Ishikawa (cell line): ENCODE measurements around the gene IP6K1.

Source experiments
- CEBPB ChIP-seq: IDR thresholded peaks from 2 replicates; pipeline ENCODE4 v1.6.1; 2012
- CREB1 ChIP-seq: IDR thresholded peaks from 2 replicates; pipeline ENCODE4 v1.6.1; 2012; ENCODE audit warnings: low read depth
- EGR1 ChIP-seq: IDR thresholded peaks from 2 replicates; pipeline ENCODE4 v1.6.1; 2012
- EP300 ChIP-seq: IDR thresholded peaks from 2 replicates; pipeline ENCODE4 v1.6.1; 2012; ENCODE audit warnings: borderline replicate concordance
- FOXM1 ChIP-seq: IDR thresholded peaks from 2 replicates; pipeline ENCODE4 v1.6.1; 2012; ENCODE audit warnings: low read depth, borderline replicate concordance
- NFIC ChIP-seq: IDR thresholded peaks from 2 replicates; pipeline ENCODE4 v1.6.1; 2012
- RAD21 ChIP-seq: IDR thresholded peaks from 2 replicates; pipeline ENCODE4 v1.6.1; 2012; ENCODE audit warnings: low read depth
- TAF1 ChIP-seq: IDR thresholded peaks from 2 replicates; pipeline ENCODE4 v1.6.1; 2012; ENCODE audit warnings: low read depth, mild to moderate bottlenecking
- TCF12 ChIP-seq: IDR thresholded peaks from 2 replicates; pipeline ENCODE4 v1.6.1; 2012; ENCODE audit warnings: low read depth
- TEAD4 ChIP-seq: IDR thresholded peaks from 2 replicates; pipeline ENCODE4 v1.6.1; 2012
- YY1 ChIP-seq: IDR thresholded peaks from 2 replicates; pipeline ENCODE4 v1.6.1; 2012; ENCODE audit warnings: low read depth
- ZBTB7A ChIP-seq: IDR thresholded peaks from 2 replicates; pipeline ENCODE4 v1.6.1; 2012; ENCODE audit warnings: low read depth
- TF ChIP-seq, protein P1 (sequence below): IDR thresholded peaks from 2 replicates; pipeline ENCODE4 v1.6.1; 2012
- TF ChIP-seq, protein P2 (sequence below): IDR thresholded peaks from 2 replicates; pipeline ENCODE4 v1.6.1; 2012
- TF ChIP-seq, protein P3 (sequence below): IDR thresholded peaks from 2 replicates; pipeline ENCODE4 v1.6.1; 2012; ENCODE audit warnings: low read depth, mild to moderate bottlenecking

IP6K1 gene

DNA sequence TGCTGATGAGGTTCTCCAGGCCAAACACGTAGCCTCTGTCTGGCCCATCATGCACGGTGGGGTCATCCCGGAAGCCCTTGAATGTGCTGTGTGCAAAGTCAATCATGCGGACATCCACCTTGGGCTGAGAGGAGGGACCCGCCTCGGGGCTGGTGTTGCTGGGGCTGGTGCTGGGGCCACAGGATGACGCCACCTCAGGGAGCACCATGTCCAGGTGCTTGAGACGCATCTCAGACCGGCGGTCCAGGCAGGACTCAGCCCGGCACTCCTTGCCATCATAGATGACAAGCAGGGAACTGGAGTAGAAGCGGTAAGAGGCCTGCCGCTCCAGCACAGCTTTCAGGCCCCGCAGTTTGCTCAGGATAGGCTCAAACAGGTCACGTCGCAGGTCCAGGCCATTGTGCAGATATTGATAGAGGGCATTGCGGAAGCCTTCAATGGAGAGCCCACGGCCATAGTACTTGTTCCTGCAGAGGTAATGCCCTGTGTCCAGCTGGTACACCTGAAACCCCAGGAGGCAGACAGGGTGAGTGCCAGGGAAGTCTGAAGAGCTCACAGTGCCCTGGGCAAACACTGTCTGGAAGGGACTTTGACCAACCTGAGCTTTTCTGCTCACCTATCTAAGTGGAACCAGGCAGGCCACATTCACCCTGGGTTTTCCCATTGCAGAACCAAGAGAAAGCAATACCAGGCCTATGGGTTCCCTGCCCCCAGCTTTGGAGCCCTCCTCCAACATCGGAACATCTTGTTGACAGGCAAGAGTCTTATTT lies 59.0 kb downstream of the IP6K1 start:
- TF ChIP-seq TAF1 (no peak), RAD21 (no peak), CREB1 (no peak)
- TF ChIP-seq, protein P1, sequence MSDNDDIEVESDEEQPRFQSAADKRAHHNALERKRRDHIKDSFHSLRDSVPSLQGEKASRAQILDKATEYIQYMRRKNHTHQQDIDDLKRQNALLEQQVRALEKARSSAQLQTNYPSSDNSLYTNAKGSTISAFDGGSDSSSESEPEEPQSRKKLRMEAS, result no peak

DNA sequence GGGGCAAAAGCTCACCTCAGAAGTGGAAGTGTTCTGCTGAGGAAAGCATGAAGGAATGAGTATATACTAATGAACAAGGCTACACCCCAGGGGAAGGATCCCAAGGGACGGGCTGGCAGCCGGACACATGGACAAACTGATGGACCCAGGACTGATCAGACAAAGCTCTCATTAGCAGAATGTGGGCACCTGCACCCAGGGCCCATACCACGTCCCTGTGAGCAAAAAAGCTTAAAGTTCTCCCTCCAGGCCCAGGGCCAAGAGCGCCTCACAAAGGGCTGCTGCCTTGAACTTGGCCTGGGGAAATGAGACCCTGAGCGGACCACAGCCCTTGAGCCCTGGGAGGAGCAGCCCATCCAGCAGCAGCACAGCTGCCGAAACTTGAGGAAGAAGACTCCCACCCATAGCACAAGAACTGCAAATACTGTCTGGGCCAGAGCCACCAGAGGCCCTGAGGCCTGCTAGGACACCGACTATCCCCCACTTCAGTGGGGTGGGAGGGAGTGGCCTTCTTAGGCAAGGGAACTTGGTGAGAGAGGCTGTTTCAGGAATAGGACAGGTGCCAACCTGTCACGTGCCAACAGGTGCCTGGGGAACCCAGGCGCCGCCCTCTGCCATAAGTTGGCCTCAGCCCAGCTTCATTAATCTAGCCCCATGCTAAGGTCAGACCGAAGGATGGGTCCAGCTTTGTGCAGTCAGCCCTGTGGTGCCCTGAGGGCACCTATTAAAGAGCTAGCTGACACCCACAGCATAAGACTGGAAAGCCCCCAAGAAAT lies 60.2 kb downstream of the IP6K1 start:
- TF ChIP-seq, protein P2, sequence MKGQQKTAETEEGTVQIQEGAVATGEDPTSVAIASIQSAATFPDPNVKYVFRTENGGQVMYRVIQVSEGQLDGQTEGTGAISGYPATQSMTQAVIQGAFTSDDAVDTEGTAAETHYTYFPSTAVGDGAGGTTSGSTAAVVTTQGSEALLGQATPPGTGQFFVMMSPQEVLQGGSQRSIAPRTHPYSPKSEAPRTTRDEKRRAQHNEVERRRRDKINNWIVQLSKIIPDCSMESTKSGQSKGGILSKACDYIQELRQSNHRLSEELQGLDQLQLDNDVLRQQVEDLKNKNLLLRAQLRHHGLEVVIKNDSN, result peak; percentile 72
- TF ChIP-seq ZBTB7A, result no peak
- TF ChIP-seq TEAD4, result no peak

DNA sequence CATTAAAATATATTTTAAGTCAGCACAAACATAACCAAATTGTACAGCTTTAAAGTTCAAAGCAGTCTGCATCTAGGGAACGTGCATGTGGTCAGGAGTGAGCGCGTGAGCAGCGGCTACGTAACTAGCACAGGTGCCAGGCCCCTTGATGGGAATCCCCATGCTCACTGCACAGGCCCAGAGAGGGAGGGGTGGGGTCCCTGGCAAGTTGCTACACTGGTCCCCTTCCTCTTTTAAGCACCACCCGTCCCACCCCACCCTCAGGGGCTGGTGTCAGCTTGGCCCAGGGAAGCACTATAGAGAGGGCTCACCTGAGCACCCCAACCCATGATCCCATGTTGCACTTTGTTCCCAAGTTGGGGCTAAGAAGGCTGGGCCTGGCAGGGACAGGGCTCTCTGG lies 61.8 kb downstream of the IP6K1 start:
- TF ChIP-seq, protein P3, sequence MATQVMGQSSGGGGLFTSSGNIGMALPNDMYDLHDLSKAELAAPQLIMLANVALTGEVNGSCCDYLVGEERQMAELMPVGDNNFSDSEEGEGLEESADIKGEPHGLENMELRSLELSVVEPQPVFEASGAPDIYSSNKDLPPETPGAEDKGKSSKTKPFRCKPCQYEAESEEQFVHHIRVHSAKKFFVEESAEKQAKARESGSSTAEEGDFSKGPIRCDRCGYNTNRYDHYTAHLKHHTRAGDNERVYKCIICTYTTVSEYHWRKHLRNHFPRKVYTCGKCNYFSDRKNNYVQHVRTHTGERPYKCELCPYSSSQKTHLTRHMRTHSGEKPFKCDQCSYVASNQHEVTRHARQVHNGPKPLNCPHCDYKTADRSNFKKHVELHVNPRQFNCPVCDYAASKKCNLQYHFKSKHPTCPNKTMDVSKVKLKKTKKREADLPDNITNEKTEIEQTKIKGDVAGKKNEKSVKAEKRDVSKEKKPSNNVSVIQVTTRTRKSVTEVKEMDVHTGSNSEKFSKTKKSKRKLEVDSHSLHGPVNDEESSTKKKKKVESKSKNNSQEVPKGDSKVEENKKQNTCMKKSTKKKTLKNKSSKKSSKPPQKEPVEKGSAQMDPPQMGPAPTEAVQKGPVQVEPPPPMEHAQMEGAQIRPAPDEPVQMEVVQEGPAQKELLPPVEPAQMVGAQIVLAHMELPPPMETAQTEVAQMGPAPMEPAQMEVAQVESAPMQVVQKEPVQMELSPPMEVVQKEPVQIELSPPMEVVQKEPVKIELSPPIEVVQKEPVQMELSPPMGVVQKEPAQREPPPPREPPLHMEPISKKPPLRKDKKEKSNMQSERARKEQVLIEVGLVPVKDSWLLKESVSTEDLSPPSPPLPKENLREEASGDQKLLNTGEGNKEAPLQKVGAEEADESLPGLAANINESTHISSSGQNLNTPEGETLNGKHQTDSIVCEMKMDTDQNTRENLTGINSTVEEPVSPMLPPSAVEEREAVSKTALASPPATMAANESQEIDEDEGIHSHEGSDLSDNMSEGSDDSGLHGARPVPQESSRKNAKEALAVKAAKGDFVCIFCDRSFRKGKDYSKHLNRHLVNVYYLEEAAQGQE, result no peak
- TF ChIP-seq EGR1 (no peak), ZBTB7A (no peak), CREB1 (no peak), NFIC (no peak), TAF1 (no peak), FOXM1 (no peak), YY1 (no peak), CEBPB (no peak), RAD21 (no peak), EP300 (no peak), TCF12 (no peak)
- TF ChIP-seq, protein P1, result no peak
- TF ChIP-seq, protein P2, result no peak

DNA sequence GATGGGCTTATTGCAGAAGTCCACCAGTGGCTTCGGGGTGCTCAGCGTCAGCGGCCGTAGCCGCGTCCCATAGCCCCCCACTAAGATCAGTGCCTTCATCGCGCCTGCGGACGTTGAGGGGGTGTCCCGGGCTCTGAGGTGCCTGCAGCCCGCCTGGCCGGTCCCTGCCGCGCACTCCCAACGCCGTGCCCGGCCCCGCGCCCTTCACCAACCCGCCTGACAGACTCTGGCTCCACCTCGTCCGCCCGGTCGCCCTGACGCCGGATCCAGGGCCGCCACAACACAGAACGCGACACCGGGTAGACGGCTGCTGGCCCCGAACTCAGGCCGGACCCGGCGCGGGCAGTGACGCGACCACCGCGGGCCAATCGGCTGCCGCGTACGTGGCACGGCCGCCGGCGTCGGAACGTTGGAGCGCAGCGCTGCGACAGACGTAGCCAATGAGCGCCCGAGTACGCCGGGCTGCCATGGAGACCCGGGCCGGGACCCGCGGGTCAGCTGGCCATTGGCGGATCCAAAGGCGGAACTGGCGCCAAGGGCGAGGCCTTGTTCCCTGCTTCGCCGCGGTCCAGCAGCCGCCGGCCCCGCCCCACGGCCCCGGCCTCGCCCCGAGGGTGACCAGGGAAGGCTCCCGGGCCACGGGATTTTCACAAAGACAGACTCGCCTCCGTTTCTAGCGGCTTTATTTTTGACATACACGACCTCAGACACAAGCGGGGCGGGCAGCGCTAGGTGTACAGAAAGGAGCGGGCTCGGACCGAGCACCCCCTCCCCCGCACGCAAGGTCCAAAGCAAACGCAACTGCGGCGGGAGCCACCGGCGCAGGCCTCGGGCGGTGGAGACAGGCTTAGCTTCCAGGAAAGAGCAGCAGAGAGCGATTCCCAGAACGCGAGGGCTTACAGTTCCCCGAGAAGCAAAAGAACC lies 62.5 kb downstream of the IP6K1 start, which contains the start of gene GMPPB:
Gene GMPPB, minus strand, starts transcription at position 324 of the 924 bp plus-strand sequence. Its CDS starts 225 bp downstream, at position 99.
- TF ChIP-seq TEAD4 (no peak), FOXM1 (no peak), CREB1 (peak; percentile 88), TCF12 (peak; percentile 40; the same call in 1 of the 2 replicates), CEBPB (no peak), EGR1 (peak; percentile 59), EP300 (no peak), NFIC (no peak), RAD21 (no peak), YY1 (peak; percentile 68; the same call in 1 of the 2 replicates), ZBTB7A (no peak), TAF1 (peak; percentile 66)
- TF ChIP-seq, protein P2, result peak; percentile 36
- TF ChIP-seq, protein P1, result peak; percentile 49
- TF ChIP-seq, protein P3, result no peak
